ENCODE data around the gene PRSS33.

- TF ChIP-seq POLR2A (IDR thresholded peaks at IDR 0.05) (no peak), CTCF (IDR thresholded peaks at IDR 0.05) (no peak), POLR2AphosphoS5 (IDR thresholded peaks at IDR 0.05) (no peak)
Measured at GRCh38 chr16:2779151-2779920, 8.0 kb downstream of the PRSS33 start.
